HuH-7 (cell line): ENCODE results near the gene PPP2R5D.

ENCODE experiments used
- DNase-seq: peaks from one replicate; pipeline ENCODE4 v3.0.0; 2011; ENCODE audit warnings: low spot score

PPP2R5D gene

DNA sequence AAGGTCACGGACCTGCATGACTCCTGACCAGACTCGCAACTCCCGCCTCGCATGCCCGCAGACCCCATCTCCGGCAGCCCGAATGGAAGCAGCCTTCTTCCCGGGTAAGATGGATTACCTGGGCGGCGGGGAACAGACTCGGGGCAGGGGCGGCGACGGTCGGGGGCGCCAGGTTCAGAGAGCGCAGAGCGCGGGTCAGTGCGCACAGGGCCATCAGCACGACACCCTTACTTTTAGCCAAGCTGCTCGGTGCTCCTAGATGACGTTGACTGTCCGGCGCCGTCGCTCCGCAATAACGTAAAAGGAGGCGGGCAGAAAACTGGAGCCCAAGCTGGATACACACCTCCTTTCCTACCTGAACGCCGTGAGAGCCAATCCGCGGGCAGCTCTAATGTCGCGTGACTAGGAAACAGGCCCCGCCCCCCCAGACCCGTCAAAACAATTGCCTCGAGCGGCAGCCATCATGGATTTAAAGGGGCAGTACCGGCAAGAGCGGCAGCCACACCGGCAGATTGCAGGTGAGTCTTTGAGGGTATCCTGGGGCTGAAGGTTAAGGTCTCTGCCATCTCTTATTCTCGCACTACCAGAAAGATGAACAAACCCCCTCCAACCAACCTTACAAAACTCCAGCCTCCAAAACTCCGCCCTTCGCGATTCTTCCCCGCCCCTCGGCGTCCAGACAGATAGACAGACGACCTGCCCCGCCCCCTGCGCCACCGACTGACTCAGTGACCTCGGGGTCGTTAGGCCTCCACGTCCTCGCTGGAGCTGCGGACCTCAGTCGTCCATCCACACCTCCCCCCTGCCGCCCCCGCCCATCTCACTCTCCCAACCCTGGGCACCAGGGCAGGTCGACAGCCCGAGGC, 75.0 kb downstream of the PPP2R5D start, which contains the start of the genes KLC4 and MRPL2:
Gene KLC4 (plus strand): TSS at position 464 of the 866 bp plus-strand sequence. CDS start 1,705 bp downstream, outside the sequence.
Gene MRPL2 (minus strand): TSS at position 267 of the 866 bp plus-strand sequence. CDS start 53 bp downstream, at position 214.
- peak; percentile 97 for DNase-seq

DNA sequence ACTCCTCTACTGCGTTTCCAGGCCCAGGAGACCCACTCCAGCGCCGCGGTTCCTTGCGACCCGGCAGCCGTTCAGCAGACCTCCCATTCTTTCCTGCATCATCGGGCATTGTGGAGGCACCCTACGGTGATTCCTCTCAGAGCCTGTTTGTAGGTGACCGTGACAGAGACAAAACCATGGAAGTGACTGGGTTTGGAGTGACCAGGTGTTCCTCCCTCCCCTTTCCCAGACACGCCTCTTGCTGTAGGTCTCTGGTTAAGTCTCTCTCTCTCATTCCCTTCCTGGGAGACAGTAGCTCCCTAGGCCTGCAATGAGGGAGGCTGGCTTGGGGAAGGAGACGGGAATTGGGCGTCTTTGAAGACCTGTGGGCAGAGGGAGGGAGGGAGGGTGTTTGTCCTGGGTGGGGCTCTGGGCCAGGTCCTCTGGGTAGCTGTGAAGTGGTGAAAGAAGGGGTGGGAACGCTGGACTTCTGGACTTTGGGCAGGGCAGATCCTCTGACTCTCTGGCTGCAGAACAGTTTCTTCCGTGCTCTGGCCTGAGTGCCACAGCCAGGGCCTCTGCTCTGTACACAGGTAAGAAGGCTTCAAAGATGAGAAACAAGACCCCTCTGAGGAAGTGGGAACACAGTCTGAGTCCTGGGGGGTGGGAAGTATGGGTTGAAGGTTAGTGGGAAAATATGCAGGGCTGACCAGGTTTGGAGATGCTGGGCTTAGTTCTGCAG, 75.8 kb downstream of the PPP2R5D start:
- peak; percentile 80 for DNase-seq

GRCh38 chr6:43060755-43061633, 76.6 kb downstream of the PPP2R5D start:
- DNase-seq = no peak

DNA sequence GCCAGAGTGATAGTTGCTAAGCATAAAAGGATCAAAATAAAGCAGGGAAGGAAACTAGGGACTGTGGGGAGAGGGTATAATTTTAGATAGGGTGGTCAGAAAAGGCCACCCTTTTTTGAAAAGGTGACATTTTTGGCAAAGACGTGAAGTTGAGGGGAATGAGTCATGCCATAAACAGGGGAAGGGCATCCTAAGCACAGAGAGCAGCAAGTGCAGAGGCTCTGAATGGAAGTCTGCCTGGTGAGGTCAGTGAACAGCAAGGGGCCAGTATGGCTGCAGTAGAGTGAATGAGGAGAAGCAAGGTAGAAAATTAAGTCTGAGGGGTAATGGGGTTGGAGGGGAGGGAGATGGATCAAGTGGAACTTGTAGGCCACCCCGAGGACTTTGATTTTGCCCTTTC, 77.5 kb downstream of the PPP2R5D start:
- no peak for DNase-seq
